Stimulated activated CD4-positive, alpha-beta T cell treated with anti-CD3 and anti-CD28 coated beads, Interleukin-4, amount 100 ng/mL, for 24 hours (primary cell): Measurements from ENCODE around the gene SMIM8.
"Not testable (repeated sequence)": the region's sequence is repeated elsewhere in the genome, so short reads cannot be mapped to it uniquely, and the experiment has no call there.

Experiments used
- DNase-seq: peaks from one replicate; pipeline ENCODE4 v3.0.0-alpha.2; 2020

SMIM8 gene, protein sequence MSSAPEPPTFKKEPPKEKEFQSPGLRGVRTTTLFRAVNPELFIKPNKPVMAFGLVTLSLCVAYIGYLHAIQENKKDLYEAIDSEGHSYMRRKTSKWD

GRCh38 chr6:87322304-87323212, at the start of gene SMIM8:
Gene SMIM8 (plus strand): TSS chr6:87322588. CDS start chr6:87337032, 14,444 bp downstream.
- peak; percentile 89 for DNase-seq

DNA sequence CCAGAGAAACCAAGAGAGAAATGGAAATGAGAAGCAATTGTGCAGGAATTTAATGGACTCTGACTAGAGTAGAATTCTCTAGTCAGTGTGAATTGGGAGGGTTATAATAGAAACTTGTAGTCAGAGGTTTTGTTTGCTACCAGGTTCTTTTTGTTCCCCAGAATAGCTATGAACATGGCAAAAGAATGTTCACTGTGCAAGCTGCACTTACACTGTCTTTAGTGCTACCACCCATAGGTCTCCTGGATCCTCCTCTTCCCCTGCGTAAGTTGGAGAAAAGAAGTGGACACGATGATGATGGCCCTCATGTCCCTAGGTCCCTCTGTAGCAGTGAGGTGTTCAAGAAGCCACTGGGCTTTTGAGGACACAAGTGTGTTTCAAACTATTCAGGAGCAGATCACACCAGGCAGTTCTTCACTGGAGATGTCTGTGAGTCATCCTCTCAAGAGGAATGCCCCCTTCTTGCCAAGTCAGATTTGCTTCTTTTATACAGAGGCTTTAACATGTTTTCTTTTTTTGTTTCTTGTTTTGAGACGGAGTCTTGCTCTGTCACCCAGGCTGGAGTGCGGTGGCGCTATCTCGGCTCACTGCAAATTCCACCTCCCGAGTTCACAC, 47.6 kb upstream of the SMIM8 start:
- no peak for DNase-seq

GRCh38 chr6:87276624-87277023, 45.8 kb upstream of the SMIM8 start:
- DNase-seq, result no peak

GRCh38 chr6:87277123-87277522, 45.3 kb upstream of the SMIM8 start:
- DNase-seq, result no peak

GRCh38 chr6:87279196-87279595, 43.2 kb upstream of the SMIM8 start:
- no peak for DNase-seq

DNA sequence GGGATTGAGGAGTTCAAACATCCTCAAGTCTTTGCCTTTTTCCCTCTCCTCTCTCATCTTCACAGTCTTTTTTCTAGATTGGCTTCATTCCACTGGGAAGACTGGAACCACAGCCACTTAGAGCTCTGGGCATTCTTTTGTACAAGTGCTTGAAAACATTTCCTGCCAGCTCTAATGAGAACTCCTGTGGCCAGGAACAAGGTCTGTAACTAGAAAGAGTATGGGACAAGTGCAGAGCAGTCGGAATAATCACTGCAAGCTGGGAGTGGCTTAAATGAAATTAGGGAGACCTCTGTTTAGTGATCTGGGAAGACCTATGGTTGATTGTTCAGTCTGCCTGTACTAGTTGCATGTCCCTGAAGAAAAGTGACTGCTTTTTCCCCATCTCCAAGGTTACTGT, 41.0 kb upstream of the SMIM8 start:
- DNase-seq, result no peak

DNA sequence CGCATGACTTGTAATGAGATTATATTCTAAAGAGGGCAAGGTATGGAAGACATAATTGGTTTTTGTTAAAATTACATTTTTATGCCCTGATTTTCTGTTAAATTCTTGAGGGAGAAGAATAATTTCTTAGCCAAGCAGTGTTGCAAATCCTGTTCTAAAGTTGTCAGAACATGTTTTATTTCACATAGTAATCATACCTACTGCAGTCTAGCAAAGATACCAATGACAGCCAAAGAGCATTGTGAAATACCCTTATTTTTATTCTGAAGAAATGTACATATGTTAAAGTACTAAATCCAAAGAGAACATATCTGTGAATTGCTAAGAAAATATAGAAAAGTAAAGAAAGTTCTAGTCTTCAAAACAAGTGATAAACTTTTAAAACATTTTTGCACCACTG, 39.6 kb upstream of the SMIM8 start:
- no peak for DNase-seq

DNA sequence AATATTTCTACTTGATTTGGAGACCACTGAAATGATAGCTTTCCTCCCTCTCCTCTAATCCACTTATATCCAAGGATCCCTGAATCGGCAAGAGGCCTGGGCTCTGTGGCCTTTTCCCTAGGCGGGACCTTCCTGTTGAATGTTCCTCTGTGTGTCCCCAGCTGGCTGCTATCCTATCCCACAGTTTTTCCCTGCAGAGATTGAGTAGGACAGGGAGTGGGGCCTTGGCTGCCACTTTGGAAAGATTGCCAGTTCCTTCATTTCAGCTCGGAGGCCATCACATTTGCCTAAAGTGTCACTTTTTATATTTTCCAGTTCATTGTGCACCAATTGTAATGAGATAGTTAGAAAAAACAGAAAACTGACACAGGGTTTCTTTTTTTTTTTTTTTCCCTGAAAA, 38.9 kb upstream of the SMIM8 start:
- no peak for DNase-seq

DNA sequence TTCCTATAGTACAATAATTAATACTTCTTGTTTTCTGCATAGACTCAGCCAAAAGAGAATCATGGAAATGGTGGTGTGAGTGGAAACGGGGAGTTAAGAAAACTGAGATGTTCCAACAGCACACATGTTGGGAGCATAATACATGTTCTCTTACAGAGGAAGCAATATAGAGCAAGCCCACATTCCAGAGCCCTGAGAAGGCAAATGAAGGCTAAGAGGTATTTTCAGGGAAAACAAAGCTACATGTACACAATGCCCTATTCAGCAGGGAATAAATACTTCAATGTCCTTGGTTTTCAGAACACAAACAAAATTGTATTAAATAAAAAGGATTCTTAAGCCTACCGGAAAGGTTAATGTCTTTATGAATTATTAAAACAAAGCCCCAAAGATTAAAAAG, 35.1 kb upstream of the SMIM8 start:
- no peak for DNase-seq

- no peak for DNase-seq
These were observed 32.8 kb upstream of the SMIM8 start for GRCh38 chr6:87289571-87289970.

DNA sequence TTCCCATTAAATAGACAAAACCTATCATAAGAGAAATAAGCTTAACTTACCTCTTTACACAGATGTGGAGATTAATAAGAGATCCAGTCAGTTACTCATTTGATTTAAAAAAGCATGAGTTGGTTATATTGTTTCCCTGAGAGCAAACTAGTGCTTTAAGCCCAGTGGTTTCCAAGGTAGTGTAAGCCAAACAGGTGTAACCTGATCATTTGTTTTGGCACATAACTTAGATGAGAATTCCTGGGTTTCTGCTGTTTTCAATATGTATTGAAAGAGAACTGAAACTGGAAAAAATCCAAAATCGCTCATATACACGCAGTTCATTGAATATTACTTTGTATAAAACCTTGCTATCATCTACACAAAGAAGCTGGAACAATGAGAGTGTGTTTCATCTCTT, 30.5 kb upstream of the SMIM8 start:
- DNase-seq, result no peak

DNA sequence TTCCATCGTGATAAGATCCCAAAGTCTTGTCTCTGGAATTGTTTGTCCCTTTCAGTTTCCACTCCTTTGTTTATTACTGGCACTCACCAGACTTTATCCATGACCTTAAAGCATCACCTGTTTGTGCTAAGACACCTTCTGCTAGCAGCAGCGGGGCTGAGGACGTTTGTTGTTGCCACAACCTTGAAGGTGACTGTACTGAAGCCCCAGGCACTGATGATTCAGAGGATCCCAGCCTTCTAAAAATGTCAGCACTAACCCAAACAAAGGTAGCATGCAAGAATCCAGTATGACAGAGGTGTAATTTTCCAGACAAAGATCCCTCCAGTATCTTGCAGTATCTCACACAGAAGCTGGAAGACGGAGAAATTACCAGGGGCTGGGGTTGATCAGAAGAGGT, 28.9 kb upstream of the SMIM8 start:
- DNase-seq, result no peak

GRCh38 chr6:87297119-87297518, 25.3 kb upstream of the SMIM8 start:
- DNase-seq, result no peak

DNA sequence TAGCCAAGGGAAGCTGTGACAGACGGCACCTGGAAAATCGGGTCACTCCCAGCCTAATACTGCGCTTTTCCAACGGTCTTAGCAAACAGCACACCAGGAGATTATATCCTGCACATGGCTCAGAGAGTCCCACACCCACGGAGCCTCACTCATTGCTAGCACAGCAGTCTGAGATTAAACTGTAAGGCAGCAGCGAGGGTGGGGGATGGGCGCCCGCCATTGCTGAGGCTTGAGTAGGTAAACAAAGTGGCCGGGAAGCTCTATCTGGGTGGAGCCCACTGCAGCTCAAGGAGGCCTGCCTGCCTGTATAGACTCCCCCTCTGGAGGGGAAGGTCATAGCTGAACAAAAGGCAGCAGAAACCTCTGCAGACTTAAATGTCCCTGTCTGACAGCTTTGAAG, 21.1 kb upstream of the SMIM8 start:
- not testable (repeated sequence) for DNase-seq

DNA sequence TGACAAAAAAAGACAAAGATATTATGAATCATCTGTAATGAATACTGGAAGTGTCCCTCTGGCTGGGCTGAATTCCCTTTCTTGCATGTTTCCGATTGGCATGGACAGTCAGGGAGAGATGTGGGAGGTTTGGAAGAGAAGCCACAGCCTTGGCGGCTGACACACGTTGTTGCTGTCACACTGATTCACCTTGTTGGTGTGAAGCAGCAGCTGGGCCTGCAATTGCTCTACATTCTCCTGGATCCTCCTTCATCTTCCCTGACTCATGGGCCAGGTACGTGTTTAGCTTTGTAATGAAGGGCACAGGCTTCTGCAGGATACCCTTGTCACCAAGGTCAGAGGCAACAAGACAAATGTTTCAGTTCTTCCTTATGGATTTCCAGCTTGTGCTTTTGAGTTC, 13.4 kb upstream of the SMIM8 start:
- no peak for DNase-seq

DNA sequence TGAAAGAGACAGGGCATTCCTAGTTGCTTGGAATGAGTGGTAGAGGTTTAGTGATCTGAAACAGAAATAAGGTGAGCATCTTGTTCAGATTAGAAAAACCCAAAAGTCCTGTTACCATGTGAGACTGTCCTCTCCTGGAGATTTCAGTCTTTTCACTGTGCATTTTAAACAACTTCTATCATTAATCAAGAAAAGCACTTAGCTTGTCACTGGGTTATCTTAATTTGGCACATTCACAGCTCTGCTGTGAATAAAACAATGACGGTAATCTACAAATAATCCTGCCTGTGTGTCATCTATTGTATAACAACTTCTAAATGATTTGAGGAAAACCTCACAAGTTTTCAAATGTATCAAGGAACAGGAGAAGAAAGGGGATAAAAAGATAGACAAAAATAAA, 9.5 kb upstream of the SMIM8 start:
- no peak for DNase-seq

- DNase-seq, result no peak
These were observed 7.3 kb upstream of the SMIM8 start for GRCh38 chr6:87315071-87315470.

DNA sequence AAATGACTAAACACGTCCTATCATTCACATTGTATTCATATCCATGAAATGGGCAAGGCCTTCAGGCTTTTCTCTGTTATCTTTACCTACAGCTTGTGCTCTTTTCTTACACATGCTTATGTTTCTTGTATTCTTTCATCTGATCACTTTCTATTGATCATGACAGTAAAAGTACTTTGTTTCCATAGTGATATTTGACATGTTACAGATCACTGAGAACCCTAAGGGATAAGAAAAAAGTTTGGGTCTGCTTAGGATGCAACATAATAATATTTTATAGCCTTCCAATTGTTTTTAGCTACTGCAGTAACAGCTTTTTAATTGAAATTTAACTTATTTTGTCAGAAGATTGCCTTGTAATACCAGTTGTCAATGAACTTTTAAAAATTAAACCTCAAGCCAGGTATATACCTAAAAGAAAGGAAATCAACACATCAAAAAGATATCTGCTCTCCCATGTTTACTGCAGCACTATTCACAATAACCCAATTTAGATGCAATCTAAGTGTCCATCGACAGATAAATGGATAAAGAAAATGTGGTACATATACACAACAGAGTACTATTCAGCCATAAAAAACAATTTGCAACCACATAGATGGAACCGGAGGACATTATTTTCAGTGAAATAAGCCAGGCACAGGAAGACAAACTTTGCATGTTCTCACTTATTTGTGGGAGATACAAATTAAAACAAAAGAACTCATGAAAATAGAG, 3.0 kb upstream of the SMIM8 start:
- DNase-seq, result no peak

GRCh38 chr6:87323880-87324279, 1.5 kb downstream of the SMIM8 start:
- DNase-seq, result not testable (repeated sequence)

DNA sequence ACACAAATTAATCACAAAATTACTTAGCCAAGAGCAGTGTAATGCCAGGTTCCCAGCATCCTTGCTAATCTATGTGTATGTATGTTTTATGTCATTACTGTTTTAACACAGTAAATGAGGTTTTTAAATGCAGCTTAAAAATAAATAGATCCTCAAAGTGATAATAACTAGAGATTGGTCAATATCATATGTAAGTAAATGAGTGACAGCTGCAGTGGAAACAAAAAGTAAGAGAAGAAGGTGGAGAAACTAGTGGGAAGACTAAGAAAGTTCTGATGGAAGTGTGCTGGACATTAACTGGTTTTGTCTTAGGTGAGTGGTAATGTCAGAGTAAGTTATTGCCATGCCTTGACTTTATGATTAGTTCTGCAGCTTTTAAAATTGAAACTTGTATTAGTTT, 8.6 kb downstream of the SMIM8 start:
- DNase-seq, result no peak

DNA sequence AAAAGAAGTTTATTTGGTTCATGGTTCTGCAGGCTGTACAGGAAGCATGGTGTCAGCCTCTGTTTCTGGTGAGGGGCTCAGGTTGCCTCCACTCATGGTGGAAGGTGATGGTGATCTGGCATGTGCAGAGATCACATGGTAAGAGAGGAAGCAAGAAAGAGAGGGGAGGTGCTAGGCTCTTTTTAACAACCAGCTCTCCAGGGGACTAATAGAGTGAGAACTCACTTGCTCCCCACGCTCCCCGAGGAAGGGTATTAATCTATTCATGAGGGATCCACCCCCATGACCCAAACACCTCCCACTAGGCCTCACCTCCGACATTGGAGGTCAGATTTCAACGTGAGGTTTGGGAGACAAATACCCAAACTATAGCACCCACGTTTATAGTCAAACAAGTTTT, 10.6 kb downstream of the SMIM8 start:
- no peak for DNase-seq

DNA sequence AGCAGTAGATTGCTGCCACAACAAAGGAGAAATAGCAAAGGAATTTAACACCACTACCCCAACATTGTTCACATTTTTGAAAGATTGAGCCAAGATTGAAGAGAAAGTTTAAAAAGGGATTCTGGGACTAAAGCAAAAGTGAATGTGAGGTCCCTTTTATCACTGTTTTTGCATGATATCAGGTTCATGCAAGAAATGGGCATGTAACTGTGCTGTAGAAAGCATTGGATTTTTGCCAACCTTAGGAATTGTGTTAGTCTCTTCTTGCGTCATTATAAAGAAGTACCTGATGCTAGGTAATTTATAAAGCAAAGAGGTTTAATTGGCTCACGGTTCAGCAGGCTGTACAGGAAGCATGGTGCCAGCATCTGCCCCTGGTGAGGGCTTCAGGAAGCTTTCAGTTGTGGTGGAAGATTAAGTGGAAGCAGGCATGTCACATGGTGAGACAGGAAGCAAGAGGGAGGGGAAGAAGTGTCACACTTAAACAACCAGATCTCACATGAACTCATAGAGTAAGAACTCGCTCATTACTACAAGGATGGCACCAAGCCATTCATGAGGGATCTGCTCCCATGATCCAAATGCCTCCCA, 11.3 kb downstream of the SMIM8 start:
- DNase-seq, result no peak

DNA sequence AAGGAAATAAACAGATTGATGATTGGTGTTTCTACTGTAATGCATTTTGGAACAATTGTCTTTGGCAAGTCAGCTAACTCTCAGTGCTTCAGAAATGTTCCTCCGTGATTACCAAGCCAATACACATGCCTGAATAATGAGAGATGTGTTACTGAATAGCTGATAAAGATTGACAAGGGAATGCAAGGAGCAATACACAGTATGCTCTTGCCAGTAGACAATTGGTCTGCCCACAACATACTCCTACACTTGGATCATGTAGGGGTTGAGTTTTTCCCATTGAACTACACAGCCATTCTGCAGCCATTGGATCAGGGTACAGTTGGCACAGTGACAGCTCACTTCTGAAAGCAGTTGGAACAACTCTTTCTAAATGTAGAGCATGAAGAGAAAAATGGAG, 12.3 kb downstream of the SMIM8 start:
- no peak for DNase-seq
